ENCODE data around the gene ZNF287.

ZNF287 gene

DNA sequence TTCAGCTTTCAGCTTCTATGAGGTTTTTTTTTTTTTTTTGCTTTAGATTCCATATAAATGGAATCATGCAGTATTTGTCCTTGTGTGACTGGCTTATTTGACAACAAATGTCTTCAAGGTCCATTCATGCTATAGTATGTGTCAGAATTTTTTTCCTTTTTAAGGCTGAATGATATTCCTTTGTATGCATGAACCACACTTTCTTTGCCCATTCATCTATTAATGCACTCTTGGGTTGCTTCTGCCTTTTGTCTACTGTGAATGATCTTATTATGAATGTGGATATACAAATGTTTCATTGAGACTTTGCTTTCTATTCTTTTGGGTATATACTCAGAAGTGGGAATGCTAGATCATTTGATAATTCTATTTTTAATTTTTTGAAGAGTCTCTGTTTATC, 50.0 kb downstream of the ZNF287 start:
- DNase-seq (ENCODE audit: low read depth) = no peak
- H3K4me3 ChIP-seq (ENCODE audit: low read depth, low read length) = no peak overlapping the region

DNA sequence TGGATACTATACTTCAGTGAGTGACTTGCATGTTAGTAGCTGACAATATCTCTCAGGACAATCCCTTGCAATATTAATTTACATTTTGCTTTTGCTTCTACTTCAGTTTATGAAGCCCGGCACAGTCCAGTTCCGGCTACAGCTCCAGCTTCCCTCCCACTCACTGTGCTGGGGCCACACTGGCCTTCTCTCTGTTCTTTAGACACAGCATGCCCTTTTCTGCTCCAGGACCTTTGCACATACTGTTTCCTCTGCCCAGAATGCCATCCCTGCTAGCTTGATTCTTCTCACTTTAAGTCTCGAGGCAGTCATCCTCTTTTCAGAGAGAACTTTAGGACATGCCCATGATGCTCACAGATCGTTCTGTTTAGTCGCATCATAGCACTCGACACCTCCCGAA, 51.5 kb downstream of the ZNF287 start:
- no peak for DNase-seq (ENCODE audit: low read depth)
- H3K4me3 ChIP-seq (ENCODE audit: low read depth, low read length) = no peak overlapping the region

DNA sequence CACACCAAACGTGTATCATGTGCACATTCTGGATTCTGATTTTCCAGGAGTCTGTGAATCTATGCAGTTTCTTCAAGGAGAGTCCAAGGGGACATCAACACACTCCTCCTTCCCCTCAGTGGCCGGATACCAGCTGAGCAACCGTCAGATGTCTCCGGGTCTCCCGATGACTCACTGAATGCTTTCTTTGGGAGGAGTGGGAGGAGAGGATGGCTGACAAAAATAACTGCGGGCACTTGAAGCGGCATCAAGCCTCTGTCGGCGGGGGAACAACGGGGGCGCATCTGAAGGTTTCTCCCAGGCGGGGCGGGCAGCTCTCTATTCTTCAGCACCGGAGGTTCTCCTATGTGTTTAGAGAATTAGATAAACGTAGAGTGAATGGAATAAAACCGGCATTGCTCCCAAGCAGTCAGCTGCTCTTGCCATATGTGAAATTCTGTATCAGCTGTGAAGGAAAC, 52.4 kb downstream of the ZNF287 start:
- peak overlapping the region; percentile 28 for H3K4me3 ChIP-seq (ENCODE audit: low read depth, low read length)
- DNase-seq (ENCODE audit: low read depth) = no peak

DNA sequence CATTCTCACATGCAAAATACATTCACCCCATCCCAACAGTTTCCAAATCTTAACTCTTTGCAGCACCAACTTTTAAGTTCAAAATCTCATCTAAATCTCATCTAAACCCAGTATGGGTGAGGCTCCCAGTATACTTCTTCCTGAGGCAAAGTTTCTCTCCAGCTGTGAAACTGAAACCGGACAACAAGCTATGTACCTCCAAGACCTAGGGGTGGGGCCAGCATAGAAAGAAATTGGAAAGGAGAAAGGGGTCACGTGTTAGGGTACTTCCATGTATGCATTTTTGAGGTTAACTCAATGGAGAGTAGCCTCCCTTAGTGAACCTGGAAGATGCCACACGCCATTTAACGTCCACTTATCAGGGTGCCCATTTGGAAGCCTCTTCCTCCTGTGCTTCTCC, 53.1 kb downstream of the ZNF287 start:
- no peak for DNase-seq (ENCODE audit: low read depth)
- H3K4me3 ChIP-seq (ENCODE audit: low read depth, low read length) = no peak overlapping the region

DNA sequence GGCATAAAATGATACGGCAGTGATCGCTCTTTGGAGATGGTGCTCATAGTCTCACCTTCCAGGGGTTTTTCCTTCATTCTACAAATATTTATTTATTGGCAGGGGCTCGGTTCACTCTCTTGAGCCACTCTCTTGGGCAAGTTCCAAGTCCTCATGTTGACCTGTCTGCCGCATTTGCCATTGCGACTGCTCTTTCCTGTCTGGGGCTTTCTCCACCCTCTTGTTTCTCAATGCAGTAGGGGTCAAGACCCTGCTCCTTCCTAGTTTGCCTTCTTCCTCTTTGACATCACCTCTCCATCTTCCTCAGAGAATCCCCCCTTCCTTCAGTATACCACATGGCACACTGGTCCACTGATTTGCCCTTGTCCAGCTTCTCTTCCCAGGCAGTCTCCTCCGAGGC, 55.1 kb downstream of the ZNF287 start:
- no peak overlapping the region for H3K4me3 ChIP-seq (ENCODE audit: low read depth, low read length)
- DNase-seq (ENCODE audit: low read depth) = no peak

DNA sequence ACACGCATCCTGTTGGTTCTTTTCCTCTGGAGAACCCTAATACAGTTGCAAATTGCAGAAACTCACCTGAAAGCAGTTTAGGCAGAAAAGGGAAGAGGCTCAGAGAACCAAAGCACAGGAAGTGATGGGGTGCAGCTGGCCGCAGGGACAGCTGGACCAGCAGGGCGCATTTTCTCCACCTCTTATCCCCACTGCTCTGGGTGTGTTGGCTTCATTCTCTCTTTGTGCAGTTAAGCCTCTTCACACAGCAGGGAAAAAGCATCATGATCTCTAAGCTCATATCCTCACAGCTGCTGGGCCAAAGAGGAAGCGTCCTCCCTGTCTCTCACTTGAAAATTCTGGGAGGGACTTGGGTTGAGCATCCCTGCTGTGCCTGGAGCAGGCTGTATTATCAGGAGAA, 57.0 kb downstream of the ZNF287 start:
- no peak for DNase-seq (ENCODE audit: low read depth)
- H3K4me3 ChIP-seq (ENCODE audit: low read depth, low read length) = no peak overlapping the region

DNA sequence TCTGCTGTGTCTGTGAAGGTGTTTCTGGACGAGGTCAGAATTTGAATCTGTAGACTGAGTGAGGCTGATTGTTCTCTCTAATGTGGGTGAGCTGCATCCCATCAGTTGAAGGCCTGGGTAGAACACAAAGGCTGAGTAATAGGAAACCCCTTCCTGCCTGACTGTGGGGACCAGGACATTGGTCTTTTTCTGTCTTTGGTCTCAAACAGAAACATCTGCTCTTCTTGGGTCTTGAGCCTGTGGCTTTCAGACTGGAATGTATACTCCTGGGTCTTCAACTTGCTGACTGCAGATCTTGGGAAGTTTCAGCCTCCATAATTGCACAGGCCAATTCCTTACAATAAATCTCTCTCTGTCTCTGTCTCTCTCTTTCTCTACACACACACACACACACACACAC, 57.4 kb downstream of the ZNF287 start:
- no peak for DNase-seq (ENCODE audit: low read depth)
- no peak overlapping the region for H3K4me3 ChIP-seq (ENCODE audit: low read depth, low read length)

DNA sequence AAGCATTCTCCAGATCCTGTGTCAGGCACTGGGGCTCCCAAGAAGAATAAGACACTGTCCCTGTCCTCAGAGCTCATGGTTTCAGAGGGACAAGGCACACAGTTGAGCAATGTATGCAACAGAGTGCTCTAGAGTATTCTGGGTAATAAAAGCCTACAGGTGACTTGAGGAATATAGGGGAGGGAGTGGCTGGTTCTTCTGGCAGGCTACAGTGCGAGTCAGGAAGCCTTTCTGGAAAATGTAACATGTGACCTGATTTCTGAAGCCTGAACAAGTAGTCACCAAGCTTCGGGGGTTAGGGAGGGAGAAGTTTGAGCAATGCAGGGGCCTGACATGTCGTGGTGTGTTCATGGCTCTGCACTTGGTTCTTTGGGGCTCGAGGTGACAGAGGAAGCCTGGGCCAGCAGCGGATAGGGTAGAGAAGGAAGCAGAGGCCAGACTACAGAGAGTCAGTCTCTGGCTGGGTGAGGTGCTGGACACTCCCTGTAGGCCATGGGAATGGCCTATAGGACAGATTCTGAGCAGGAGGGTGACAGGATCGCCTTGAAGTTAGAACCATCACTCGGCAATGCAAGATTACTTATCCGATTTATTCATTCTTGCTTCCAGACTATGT, 61.0 kb downstream of the ZNF287 start:
- H3K4me3 ChIP-seq (ENCODE audit: low read depth, low read length) = no peak overlapping the region
- DNase-seq (ENCODE audit: low read depth) = no peak

DNA sequence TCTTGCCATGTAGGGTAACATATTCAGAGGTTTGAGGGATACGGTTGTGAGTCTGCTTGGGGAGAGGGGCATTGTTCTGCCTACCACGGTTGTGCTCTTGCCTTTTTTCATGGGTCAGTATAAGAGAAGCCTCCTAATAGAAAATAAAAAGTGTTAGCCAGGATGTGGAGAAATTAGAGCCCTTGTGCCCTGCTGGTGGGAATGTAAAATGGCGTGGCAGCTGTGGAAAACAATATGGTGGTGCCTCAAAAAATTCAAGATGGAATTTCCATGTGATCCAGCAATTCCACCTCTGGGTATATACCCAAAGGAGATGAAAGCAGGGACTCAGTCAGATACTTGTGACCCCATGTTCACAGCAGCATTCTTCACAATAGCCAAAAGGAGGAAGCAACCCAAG, 62.8 kb downstream of the ZNF287 start:
- DNase-seq (ENCODE audit: low read depth) = no peak
- H3K4me3 ChIP-seq (ENCODE audit: low read depth, low read length) = no peak overlapping the region

DNA sequence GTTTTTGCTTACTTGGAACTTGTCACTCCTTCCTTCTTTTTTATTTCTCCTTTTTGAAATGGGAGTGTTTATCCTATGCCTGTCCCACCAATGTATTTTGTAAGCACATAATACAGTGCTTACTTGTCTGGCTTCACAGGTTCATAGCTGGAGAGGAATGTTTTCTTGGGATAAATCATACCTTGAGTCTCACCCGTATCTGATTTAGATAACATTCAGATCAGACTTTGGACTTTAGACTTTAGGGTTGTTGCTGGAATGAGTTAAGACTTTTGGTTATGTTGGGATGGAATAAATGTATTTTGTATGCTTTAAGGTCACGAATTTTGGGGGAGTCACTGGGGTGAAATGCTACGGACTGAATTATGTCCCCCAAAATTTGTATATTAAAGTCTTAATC, 64.0 kb downstream of the ZNF287 start:
- no peak overlapping the region for H3K4me3 ChIP-seq (ENCODE audit: low read depth, low read length)
- no peak for DNase-seq (ENCODE audit: low read depth)
